ENCODE data around the gene DLX1. TPM values are rescaled to one million over a fixed set of nuclear protein-coding genes. Genes with fewer than 3 reads are reported as not detected.

The DLX1 gene
- total RNA-seq, 1 donor from 2014 or later, result 29.7 TPM

DNA sequence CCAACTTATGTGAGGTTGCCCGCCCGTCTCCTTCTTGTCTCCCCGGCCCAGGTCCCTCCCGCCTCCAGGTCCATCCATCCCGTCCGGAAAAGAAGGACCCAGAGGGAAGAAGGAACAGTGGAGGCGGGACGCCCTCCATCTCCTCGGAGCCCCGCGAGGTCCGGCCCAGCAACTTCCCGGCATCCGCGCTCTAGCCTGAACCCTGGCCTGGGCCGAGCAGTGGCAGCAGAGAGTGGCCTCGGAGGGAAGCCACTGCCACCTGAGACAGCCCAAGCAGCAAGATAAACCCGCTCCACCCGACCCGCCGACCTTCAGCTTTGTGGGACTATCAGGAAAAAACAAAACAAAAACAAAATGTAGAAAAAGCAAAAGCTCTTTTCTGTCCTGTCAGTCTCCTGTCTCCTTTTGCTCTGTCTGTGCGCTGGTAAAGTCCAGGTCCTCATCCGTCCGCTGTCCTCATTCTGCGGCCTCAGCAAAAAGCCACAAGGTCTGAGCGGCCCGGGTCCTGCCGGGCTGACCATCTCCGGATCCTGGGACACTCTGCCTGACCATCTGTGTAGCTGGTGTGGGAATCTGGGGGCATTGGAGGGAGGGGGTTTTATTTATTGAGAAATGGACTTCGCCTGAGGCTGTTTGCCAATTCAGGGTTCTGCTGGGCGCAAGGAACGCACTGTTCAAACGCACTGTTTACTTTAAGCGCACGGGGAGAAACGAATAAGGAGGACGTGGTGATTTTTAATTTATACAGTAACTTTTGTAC is 3.1 kb downstream of the DLX1 start:
- Mint-ChIP-seq H3K27me3 (ENCODE audit: unreplicated experiment) (no peaks in the 10 kb centered on the region), H3K4me3 (ENCODE audit: unreplicated experiment) (peak overlapping the region; percentile 99), H3K9me3 (ENCODE audit: unreplicated experiment) (no peaks in the 10 kb centered on the region), H3K27ac (ENCODE audit: unreplicated experiment) (peak overlapping the region; percentile 100), H3K36me3 (ENCODE audit: unreplicated experiment) (peaks cover 19% of the 10 kb centered on the region), H3K4me1 (ENCODE audit: unreplicated experiment) (peaks cover 60% of the 10 kb centered on the region)
- TF ChIP-seq, protein P1, sequence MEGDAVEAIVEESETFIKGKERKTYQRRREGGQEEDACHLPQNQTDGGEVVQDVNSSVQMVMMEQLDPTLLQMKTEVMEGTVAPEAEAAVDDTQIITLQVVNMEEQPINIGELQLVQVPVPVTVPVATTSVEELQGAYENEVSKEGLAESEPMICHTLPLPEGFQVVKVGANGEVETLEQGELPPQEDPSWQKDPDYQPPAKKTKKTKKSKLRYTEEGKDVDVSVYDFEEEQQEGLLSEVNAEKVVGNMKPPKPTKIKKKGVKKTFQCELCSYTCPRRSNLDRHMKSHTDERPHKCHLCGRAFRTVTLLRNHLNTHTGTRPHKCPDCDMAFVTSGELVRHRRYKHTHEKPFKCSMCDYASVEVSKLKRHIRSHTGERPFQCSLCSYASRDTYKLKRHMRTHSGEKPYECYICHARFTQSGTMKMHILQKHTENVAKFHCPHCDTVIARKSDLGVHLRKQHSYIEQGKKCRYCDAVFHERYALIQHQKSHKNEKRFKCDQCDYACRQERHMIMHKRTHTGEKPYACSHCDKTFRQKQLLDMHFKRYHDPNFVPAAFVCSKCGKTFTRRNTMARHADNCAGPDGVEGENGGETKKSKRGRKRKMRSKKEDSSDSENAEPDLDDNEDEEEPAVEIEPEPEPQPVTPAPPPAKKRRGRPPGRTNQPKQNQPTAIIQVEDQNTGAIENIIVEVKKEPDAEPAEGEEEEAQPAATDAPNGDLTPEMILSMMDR (IDR thresholded peaks at IDR 0.05), result no peak
- DNase-seq (ENCODE audit: extremely low spot score, unreplicated experiment), result no peak

DNA sequence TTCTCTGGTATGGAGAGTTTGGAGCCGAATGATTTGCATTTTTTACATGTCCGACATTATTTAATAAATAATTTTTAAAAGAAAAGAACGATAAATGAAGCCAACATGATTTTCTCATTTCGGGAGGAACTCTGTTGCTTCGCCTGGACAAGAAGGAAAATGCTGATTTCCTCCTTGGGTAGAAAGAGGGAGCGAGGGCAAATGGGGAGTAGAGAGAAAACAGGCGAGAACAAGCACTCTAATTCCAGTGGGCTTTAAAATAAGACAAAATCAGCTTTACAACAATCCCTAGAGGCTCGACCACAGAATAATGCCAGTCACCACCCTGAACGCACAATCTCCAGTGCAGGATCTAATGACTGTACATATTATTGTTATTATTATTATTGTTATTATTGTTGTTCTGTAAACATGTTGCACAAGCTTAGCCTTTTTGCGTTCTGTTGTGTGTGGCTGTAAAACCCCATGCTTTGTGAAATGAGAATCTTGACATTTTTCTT is 3.7 kb downstream of the DLX1 start:
- Mint-ChIP-seq H3K36me3 (ENCODE audit: unreplicated experiment) (peaks cover 19% of the 10 kb centered on the region), H3K27ac (ENCODE audit: unreplicated experiment) (peak overlapping the region; percentile 100), H3K27me3 (ENCODE audit: unreplicated experiment) (no peaks in the 10 kb centered on the region), H3K4me3 (ENCODE audit: unreplicated experiment) (peak overlapping the region; percentile 99), H3K4me1 (ENCODE audit: unreplicated experiment) (peaks cover 60% of the 10 kb centered on the region), H3K9me3 (ENCODE audit: unreplicated experiment) (no peaks in the 10 kb centered on the region)
- TF ChIP-seq, protein P1 (IDR thresholded peaks at IDR 0.05), result no peak
- DNase-seq (ENCODE audit: extremely low spot score, unreplicated experiment), result no peak

DNA sequence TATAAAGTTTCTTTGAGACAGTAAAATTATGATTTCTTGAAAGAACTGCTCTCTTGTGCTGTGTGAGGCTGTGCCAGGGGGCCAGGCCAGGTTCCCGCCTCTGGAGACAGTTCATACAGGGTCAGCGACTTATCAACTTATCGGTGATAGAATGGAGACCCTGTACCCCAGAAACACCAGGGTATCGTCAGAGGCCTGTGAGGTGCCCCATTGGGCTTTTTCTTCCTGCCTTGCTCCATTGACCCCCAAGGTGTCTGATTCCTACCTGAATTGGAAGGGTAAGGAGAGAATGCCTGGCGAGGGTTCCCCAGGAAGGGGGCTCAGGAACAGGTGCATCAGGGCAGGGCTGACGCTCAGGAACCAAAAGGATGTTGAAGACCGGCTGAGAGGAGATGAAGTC is 4.3 kb downstream of the DLX1 start:
- Mint-ChIP-seq H3K27me3 (ENCODE audit: unreplicated experiment) (no peaks in the 10 kb centered on the region), H3K4me1 (ENCODE audit: unreplicated experiment) (peaks cover 61% of the 10 kb centered on the region), H3K36me3 (ENCODE audit: unreplicated experiment) (peaks cover 19% of the 10 kb centered on the region), H3K27ac (ENCODE audit: unreplicated experiment) (peak overlapping the region; percentile 100), H3K9me3 (ENCODE audit: unreplicated experiment) (no peaks in the 10 kb centered on the region), H3K4me3 (ENCODE audit: unreplicated experiment) (peak overlapping the region; percentile 69)
- TF ChIP-seq, protein P1 (IDR thresholded peaks at IDR 0.05), result no peak
- DNase-seq (ENCODE audit: extremely low spot score, unreplicated experiment), result no peak

DNA sequence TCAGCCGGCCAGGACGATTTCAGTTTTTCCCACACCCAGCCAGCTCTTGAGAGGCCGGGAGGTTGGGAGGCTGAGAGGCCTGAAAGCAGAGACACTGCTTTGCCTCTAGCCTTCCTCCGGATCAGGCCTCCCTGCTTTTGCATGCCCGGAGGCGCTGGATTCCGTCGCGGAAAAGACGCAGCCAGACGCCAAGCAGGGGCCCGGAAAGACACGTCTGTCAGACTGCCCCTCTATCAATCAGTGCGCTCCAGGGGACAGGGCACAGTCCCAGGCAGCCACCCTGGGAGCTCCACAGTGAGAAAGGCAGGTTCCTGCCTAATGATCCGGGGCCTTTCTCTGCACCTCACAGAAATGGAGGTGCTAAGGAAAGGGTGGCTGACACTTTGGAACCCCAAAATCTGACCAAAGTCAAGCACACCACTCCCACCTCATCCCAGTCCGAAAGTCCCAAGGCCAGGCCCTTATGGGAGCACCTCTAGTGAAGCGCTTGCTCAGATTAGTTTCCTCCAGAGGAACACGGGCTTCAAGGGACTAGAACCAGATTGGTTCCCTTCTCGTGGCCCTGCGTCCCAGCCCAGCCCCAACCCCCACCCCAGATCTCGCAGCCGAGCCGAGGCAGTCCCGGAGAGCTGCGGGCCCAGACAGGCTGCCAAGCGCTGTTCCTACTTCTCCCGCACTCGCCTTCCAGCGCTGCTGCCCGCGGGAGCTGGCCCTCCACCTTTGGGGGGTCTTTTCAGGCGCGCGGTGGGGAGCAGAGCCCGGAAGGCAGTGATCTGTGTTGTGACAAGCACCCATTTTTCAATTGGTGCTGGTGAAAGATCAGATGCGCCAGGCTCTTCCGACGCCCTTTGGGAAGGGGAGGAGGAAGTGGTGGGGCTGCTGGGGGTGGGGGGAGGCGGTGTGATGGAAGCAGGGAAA is 5.0 kb downstream of the DLX1 start:
- peak; percentile 87 for DNase-seq (ENCODE audit: extremely low spot score, unreplicated experiment)
- peak overlapping the region; percentile 69 for H3K4me3 Mint-ChIP-seq (ENCODE audit: unreplicated experiment)
- TF ChIP-seq, protein P1 (IDR thresholded peaks at IDR 0.05), result no peak
- peaks cover 62% of the 10 kb centered on the region for H3K4me1 Mint-ChIP-seq (ENCODE audit: unreplicated experiment)
- H3K36me3 Mint-ChIP-seq (ENCODE audit: unreplicated experiment), result peaks cover 19% of the 10 kb centered on the region
- no peaks in the 10 kb centered on the region for H3K9me3 Mint-ChIP-seq (ENCODE audit: unreplicated experiment)
- H3K27ac Mint-ChIP-seq (ENCODE audit: unreplicated experiment), result peak overlapping the region; percentile 100
- no peaks in the 10 kb centered on the region for H3K27me3 Mint-ChIP-seq (ENCODE audit: unreplicated experiment)
